DMS53 treated with DMSO at 0.1 percent for 48 hours (cell line): Measurements from ENCODE around the gene CCDC61.

ENCODE experiments used
- DNase-seq: peaks from one replicate; lab custom pipeline; 2025; ENCODE audit not compliant: unreplicated experiment; lab: John Stamatoyannopoulos, UW

CCDC61 gene

GRCh38 chr19:46015687-46016425, 20.6 kb downstream of the CCDC61 start:
- peak; percentile 31 for DNase-seq

GRCh38 chr19:46016426-46017094, 21.3 kb downstream of the CCDC61 start:
- DNase-seq, result peak; percentile 42

- DNase-seq, result no peak
These were observed 21.8 kb downstream of the CCDC61 start for GRCh38 chr19:46017095-46017429.

- no peak for DNase-seq
These were observed 22.8 kb downstream of the CCDC61 start for GRCh38 chr19:46017874-46018675.

GRCh38 chr19:46018729-46019251, 23.5 kb downstream of the CCDC61 start:
- DNase-seq, result no peak

DNA sequence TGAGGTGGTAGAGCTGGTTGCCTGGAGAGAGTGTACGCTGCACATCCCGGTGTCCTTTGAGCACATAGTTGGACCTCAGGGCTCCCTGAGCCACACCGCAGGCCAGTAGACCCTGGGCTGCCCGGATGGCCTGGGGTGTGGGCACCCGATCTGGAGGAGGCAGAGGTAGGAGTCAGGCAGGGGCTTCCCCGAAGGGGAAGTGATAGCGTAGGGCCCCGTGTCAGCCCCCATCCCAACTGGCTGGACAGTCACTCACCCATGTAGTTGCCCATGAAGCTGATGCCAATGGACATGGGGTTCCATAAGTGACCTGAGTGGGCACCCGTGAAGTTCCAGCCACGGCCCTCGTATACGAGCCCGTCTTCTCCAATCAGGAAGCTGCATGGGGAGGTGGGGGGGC, 24.0 kb downstream of the CCDC61 start:
- DNase-seq, result no peak

GRCh38 chr19:46020819-46021125, 25.5 kb downstream of the CCDC61 start:
- no peak for DNase-seq

DNA sequence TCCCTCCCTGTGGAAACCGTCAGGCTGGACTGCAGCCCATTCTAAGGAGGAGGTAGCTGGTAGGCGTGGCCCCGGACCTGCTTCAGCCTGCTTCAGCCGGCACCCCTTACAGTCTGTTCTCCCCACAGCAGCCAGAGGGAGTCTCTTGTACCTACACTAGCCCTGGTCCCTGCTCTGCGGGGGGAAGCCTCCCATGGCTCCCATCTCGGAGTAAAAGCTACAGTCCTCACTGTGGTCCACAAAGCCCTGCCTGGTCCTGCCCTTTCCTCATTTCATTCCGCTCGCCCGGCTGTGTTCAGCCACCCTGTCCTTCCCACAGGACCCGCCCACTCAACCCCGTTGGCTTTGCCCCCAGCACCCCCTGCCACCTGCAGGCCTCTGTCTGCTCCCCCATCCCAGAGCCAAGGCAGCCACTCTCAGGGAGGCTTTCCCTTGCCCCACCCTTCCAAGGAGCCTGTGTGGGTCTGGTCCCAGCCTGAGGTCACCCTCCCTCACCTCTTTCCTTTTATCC, 26.3 kb downstream of the CCDC61 start:
- DNase-seq, result no peak

DNA sequence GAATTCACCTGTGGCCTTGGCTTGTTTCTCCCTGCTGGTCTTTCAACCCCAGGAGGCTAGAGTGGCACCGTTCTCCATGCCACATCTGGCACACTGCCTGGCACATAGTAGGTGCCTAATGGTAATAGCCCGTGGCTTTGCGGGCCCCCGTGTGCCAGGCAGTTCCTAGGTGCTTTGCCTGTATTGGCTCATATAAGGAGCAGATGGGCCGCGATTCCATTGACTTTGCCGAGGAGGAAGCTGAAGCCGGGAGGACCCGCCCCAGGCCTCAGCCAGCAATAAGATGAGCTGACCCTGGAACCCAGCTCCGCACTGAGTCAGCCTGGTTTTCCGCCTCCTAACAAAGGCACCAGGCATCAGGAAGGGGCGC, 26.8 kb downstream of the CCDC61 start:
- DNase-seq, result no peak

DNA sequence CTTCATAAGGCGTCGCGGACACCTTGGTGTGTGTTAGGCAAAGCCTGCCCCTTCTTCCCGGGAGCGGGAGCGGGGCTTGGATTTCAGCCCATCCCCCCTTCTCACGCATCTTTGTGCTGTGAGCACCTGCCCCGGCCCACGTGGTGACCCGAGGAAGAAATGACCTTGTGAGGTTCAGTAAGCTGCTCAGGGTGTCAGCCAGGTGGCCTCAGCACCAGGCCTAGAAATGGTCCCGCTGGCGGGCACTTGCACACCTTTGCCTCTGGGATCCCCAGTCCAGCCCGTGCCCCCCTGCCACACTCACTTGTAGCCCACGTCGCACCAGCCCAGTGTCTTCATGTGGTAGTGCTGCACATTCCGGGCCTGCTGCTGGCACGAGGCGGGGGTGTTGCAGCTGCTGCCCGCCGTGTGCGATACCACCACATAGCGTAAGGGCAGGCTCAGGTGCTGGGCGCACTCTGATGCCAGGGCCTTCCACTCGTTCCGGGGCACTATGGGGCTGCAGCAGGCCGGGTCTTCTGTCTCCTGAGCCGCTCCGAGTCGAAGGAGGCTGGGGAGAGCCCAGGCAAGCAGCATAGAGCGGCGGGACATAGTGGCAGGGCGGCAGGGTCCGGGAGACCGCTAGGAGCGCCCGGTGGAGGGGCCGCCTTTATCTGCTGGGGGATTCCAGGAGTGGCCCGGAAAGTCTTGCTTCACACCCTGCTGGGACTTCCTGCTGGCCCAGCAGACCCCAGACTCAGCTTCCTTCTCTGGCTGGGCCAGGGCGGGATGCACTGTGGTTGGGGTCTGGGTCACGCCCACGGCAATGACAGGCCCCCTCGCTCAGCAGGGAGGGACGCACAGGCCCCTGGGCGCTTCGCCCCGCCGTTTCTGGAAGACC, 27.4 kb downstream of the CCDC61 start, which contains the start of gene PGLYRP1:
Gene PGLYRP1 (minus strand): TSS at position 623 of the 880 bp plus-strand sequence. CDS start 32 bp downstream, at position 591.
- no peak for DNase-seq

DNA sequence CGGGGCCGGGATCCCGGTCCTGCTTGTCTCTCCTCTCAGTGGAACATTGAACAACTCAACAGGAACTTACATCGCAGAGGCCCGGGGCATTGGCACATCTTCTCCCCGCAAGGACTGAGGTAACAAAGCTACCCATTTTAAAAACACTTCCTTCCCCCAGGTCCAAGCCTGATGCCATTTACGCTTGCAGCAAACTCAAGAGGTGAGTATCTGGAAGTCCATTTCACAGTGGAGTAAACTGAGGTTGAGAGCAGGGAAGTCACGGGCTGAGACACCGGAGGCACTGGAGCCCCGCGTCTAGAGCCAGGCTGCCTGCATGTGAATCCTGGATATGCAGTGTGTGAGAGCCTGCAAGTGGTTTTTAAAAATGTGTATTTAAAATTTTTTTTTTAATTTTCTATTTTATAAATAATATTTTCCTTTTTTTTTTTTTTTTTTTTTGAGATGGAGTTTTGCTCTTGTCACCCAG, 28.1 kb downstream of the CCDC61 start:
- DNase-seq, result no peak

- no peak for DNase-seq
These were observed 30.6 kb downstream of the CCDC61 start for GRCh38 chr19:46025835-46026234.

DNA sequence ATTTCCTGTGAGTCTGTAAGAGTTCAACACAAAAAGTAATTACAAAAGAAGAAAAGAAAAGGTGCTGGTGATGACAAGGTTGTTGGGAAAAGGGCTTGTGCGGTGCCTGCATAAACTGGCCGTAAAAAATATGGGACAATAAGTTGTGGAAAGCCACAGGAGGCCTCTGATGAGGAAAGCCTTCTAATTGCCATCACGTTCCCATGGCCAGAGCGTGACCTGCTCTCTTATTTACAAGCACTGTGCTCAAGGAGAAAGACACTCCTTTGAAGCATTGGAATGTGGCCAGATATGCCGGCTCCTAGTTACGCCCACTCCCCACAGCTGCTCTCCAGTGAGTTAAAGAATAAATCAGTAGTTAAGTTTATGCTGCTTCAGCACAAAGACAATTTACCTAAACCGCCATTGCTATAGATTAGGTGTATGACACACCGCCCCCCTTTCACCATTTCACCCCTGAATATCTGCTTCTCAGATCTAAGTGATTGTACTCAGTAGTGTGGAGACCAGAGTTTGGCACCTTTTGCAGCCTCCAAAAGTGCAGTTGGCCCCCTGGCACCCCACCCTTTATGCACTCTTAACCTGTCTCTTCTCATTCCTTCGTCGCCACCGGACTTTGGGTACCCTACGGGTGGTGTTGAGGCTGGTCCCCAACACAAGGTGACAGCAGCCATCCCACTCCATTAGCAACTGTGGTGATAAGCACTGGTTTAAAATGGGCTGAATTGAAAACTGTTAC, 35.7 kb downstream of the CCDC61 start:
- no peak for DNase-seq

GRCh38 chr19:46031781-46032596, 36.7 kb downstream of the CCDC61 start:
- DNase-seq, result no peak

DNA sequence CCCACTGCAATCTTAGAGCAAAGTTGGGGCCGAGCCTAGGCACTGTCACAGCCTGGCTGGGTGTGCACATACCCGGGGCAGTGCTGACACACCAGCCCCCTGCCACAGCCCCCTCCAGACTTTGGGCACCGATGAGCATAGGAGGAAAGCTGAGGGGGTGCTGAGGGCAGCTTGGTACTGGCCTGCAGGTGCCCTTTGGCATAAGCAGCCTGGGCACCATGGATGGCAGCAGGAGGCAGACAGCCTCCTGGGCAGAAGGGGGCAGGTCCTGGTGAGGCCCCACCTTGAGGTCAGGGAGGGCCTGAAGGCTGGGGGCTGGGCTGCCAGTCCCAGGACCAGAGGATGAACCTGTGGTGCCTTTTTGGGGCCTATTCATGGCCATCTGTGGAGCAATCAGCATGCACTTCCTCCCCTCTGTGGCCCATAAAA, 37.3 kb downstream of the CCDC61 start:
- no peak for DNase-seq

DNA sequence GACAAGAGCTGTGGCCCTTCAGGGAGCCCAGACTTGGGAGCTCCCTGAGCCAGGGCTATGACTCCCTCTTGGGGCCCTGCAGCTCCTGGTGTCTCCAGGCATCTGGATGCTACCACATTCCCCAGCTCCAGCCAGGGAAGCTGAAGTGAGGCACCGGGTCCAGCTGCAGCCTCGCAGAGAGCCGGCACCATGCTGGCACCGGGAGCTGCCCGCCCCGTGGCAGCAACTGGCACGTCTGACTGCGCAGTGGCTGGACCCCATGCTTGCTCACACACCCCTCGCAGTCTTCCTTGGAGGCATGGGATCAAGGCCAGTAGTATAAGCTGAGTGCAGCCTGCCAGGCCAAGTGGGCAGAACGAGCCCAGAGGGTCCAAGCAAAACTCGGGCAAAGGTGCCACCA, 38.1 kb downstream of the CCDC61 start:
- DNase-seq, result no peak

DNA sequence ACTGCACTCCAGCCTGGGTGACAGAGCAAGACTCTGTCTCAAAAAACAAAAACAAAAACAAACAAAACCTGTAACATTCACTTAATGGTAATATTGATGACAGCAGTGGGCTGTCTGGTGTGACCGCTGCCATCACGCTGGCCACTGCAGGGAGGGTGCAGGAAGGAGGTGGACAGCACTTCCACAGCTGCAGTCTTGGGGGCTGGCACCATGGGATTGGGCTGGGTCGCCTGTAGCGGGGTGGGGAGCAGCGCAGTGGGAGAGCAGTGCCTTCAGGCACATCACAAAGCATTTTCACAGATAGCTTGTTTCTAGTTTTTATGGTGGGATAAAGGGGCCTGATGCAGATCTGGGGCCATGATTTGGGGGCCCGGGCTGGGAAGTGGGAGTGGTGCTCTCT, 40.3 kb downstream of the CCDC61 start:
- DNase-seq, result no peak

- DNase-seq, result no peak
These were observed 40.9 kb downstream of the CCDC61 start for GRCh38 chr19:46035986-46036743.
